GM08714 (cell line): ENCODE measurements around the gene AWAT2.
"Not testable (repeated sequence)": the region's sequence is repeated elsewhere in the genome, so short reads cannot be mapped to it uniquely, and the experiment has no call there.

Source experiments
- H3K4me3 ChIP-seq: fragments of 200-500 bp; sonication (Bioruptor generic); 2 replicates; pipeline ENCODE4 v1.5.1; 2014; ENCODE audit warnings: mild to moderate bottlenecking, low read length, inconsistent platforms
- ZNF274 ChIP-seq: IDR thresholded peaks from 2 replicates; pipeline ENCODE4 v1.6.1; 2012; ENCODE audit warnings: mild to moderate bottlenecking, low read depth, low read length

AWAT2 gene

GRCh38 chrX:70030301-70030767 is 19.4 kb downstream of the AWAT2 start:
- TF ChIP-seq ZNF274 = no peak
- no peak overlapping the region for H3K4me3 ChIP-seq

GRCh38 chrX:70029863-70030262 is 19.9 kb downstream of the AWAT2 start:
- no peak for TF ChIP-seq ZNF274
- no peak overlapping the region for H3K4me3 ChIP-seq

- TF ChIP-seq ZNF274 = no peak
- no peak overlapping the region for H3K4me3 ChIP-seq
Observed at GRCh38 chrX:70026851-70027200, 22.9 kb downstream of the AWAT2 start.

- TF ChIP-seq ZNF274 = no peak
- no peak overlapping the region for H3K4me3 ChIP-seq
Observed at GRCh38 chrX:70026112-70026850, 23.5 kb downstream of the AWAT2 start.

GRCh38 chrX:70025464-70025863 is 24.3 kb downstream of the AWAT2 start:
- no peak for TF ChIP-seq ZNF274
- no peak overlapping the region for H3K4me3 ChIP-seq

- TF ChIP-seq ZNF274 = no peak
- no peak overlapping the region for H3K4me3 ChIP-seq
Observed at GRCh38 chrX:70022616-70023015, 27.1 kb downstream of the AWAT2 start.

GRCh38 chrX:70016513-70016912 is 33.2 kb downstream of the AWAT2 start:
- H3K4me3 ChIP-seq = no peak overlapping the region
- TF ChIP-seq ZNF274 = no peak

- TF ChIP-seq ZNF274 = no peak
- H3K4me3 ChIP-seq = no peak overlapping the region
Observed at GRCh38 chrX:70013466-70014381, 36.0 kb downstream of the AWAT2 start.

GRCh38 chrX:70012756-70013155 is 37.0 kb downstream of the AWAT2 start:
- no peak for TF ChIP-seq ZNF274
- no peak overlapping the region for H3K4me3 ChIP-seq

- no peak overlapping the region for H3K4me3 ChIP-seq
- no peak for TF ChIP-seq ZNF274
Observed at GRCh38 chrX:70009970-70010369, 39.8 kb downstream of the AWAT2 start.

GRCh38 chrX:70009049-70009448 is 40.7 kb downstream of the AWAT2 start:
- H3K4me3 ChIP-seq = no peak overlapping the region
- no peak for TF ChIP-seq ZNF274

GRCh38 chrX:70007946-70008345 is 41.8 kb downstream of the AWAT2 start:
- H3K4me3 ChIP-seq = no peak overlapping the region
- no peak for TF ChIP-seq ZNF274

- no peak for TF ChIP-seq ZNF274
- H3K4me3 ChIP-seq = no peak overlapping the region
Observed at GRCh38 chrX:70001708-70002341, 47.9 kb downstream of the AWAT2 start.

- H3K4me3 ChIP-seq = no peak overlapping the region
- no peak for TF ChIP-seq ZNF274
Observed at GRCh38 chrX:70001269-70001668, 48.5 kb downstream of the AWAT2 start.

- H3K4me3 ChIP-seq = not testable (repeated sequence)
Observed at GRCh38 chrX:69998299-69998698, 51.4 kb downstream of the AWAT2 start.
